22Rv1 (cell line): ENCODE results near the gene IMPG1.

ENCODE experiments used
- H3K27ac ChIP-seq: fragments of 450-650 bp; 2 replicates; pipeline ENCODE4 v1.5.1; 2017
- CTCF ChIP-seq: fragments of 450-650 bp; IDR thresholded peaks from 2 replicates; pipeline ENCODE4 v1.5.1; 2017; ENCODE audit warnings: mild to moderate bottlenecking
- ZFX ChIP-seq: fragments of 450-650 bp; IDR thresholded peaks from 2 replicates; pipeline ENCODE4 v1.6.1; 2017; ENCODE audit warnings: antibody characterized with exemption, borderline replicate concordance

IMPG1 gene

GRCh38 chr6:75993236-75994162 is 79.0 kb downstream of the IMPG1 start:
- TF ChIP-seq ZFX = no peak
- TF ChIP-seq CTCF = no peak
- no peak overlapping the region for H3K27ac ChIP-seq

GRCh38 chr6:75991941-75992340 is 80.5 kb downstream of the IMPG1 start:
- TF ChIP-seq ZFX (no peak), CTCF (no peak)
- H3K27ac ChIP-seq = no peak overlapping the region

- H3K27ac ChIP-seq = no peak overlapping the region
- TF ChIP-seq CTCF (no peak), ZFX (no peak)
These were observed 85.5 kb downstream of the IMPG1 start for GRCh38 chr6:75986935-75987334.

- no peak for TF ChIP-seq ZFX
- no peak for TF ChIP-seq CTCF
These were observed 96.6 kb downstream of the IMPG1 start for GRCh38 chr6:75975904-75976303.

GRCh38 chr6:75970093-75970492 is 102.4 kb downstream of the IMPG1 start:
- H3K27ac ChIP-seq = no peak overlapping the region
- TF ChIP-seq CTCF = no peak

More at GRCh38 chr6:75975904-75976303, 96.6 kb downstream of the IMPG1 start:
- no peak overlapping the region for H3K27ac ChIP-seq

GRCh38 chr6:75968143-75968542 is 104.3 kb downstream of the IMPG1 start:
- no peak for TF ChIP-seq ZFX
- TF ChIP-seq CTCF = no peak
- H3K27ac ChIP-seq = no peak overlapping the region

GRCh38 chr6:75963569-75963968 is 108.9 kb downstream of the IMPG1 start:
- H3K27ac ChIP-seq = no peak overlapping the region
- TF ChIP-seq ZFX (no peak), CTCF (no peak)
